ENCODE measurements around the gene ZNF687. TPM values are rescaled to one million over a fixed set of nuclear protein-coding genes. Genes with fewer than 3 reads are reported as not detected.

Gene ZNF687
- total and polyA plus RNA-seq, 12 donors = 7.5 to 38.3 (median 30.8) TPM

DNA sequence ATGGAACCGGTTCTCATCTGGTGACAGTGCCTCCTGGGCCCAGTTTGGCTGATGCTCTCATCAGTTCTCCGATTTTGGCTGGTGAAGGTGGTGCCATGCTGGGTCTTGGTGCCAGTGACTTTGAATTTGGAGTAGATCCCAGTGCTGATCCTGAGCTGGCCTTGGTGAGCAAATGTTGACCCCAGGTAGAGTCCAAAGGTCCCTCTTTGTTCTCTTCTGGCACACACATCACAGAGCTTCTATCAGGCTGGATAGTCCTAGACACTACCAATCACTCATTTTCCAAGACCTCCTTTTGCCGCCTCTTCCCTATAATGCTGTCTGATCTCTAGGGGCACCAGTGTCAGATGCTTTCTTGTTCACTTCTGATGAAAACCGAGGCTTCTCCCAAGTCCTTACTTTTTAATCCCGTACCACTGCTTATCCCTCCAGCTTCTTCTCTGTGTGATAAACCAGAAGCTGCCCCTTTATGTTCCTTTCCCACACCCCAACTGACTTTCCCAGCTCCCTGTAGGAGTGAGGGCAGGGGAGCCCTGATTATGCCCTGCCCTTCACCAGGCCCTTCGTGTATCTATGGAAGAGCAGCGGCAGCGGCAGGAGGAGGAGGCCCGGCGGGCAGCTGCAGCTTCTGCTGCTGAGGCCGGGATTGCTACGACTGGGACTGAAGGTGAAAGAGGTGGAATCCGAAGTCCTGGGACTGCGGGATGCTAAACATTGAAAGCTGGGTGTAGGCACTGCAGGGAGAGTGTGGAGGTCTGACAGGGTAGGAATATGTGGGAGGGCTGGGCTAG, 16.5 kb upstream of the ZNF687 start:
- peaks cover 0 to 70% of the 10 kb centered on the region in 2 donors for H3K36me3 ChIP-seq (replicated peaks in 1 of 2)

DNA sequence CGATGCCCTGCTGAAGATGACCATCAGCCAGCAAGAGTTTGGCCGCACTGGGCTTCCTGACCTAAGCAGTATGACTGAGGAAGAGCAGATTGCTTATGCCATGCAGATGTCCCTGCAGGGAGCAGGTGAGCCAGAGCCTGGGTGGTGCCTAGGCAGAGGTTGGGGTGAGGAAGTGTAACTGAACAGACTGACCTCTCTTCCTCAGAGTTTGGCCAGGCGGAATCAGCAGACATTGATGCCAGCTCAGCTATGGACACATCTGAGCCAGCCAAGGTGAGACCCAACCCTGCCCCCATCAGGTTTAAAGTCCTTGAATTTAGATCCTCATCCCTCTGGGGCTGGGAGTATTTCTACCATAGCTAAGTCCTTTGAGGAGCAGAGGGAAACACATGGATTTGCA, 15.8 kb upstream of the ZNF687 start:
- H3K4me3 ChIP-seq = no peak overlapping the region
- H3K27me3 ChIP-seq = no peaks in the 10 kb centered on the region
- H3K27ac ChIP-seq = no peak overlapping the region
- DNase-seq = no peak
- intact Hi-C loops (cut with DNase I) = no loop called here
- H3K9me3 ChIP-seq (replicated peaks in 1 of 3) = no peaks in the 10 kb centered on the region
- H3K36me3 ChIP-seq (replicated peaks in 1 of 2) = peaks cover 0 to 70% of the 10 kb centered on the region in 2 donors
- H3K4me1 ChIP-seq (replicated peaks in 1 of 2) = peaks cover 0 to 5% of the 10 kb centered on the region in 2 donors
- no peak for TF ChIP-seq POLR2A (IDR thresholded peaks at IDR 0.05)
- TF ChIP-seq, protein P1, sequence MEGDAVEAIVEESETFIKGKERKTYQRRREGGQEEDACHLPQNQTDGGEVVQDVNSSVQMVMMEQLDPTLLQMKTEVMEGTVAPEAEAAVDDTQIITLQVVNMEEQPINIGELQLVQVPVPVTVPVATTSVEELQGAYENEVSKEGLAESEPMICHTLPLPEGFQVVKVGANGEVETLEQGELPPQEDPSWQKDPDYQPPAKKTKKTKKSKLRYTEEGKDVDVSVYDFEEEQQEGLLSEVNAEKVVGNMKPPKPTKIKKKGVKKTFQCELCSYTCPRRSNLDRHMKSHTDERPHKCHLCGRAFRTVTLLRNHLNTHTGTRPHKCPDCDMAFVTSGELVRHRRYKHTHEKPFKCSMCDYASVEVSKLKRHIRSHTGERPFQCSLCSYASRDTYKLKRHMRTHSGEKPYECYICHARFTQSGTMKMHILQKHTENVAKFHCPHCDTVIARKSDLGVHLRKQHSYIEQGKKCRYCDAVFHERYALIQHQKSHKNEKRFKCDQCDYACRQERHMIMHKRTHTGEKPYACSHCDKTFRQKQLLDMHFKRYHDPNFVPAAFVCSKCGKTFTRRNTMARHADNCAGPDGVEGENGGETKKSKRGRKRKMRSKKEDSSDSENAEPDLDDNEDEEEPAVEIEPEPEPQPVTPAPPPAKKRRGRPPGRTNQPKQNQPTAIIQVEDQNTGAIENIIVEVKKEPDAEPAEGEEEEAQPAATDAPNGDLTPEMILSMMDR (IDR thresholded peaks at IDR 0.05) = no peak
- 71 to 93% (median 86%) methylated on average over 2 to 3 of the region's 3 CpGs for WGBS, 4 donors

More for the DNA sequence above, 16.5 kb upstream of the ZNF687 start:
- Histone ChIP-seq H3K27ac (no peak overlapping the region), H3K27me3 (no peaks in the 10 kb centered on the region), H3K4me1 (replicated peaks in 1 of 2) (peaks cover 0 to 3% of the 10 kb centered on the region in 2 donors), H3K9me3 (replicated peaks in 1 of 3) (no peaks in the 10 kb centered on the region), H3K4me3 (no peak overlapping the region)
- WGBS, 4 donors = 85 to 90% (median 86%) methylated on average over 13 to 14 of the region's 14 CpGs
- TF ChIP-seq, protein P1 (IDR thresholded peaks at IDR 0.05) = no peak
- TF ChIP-seq POLR2A (IDR thresholded peaks at IDR 0.05) = no peak
- DNase-seq = no peak
- intact Hi-C loops (cut with DNase I) = no loop called here

DNA sequence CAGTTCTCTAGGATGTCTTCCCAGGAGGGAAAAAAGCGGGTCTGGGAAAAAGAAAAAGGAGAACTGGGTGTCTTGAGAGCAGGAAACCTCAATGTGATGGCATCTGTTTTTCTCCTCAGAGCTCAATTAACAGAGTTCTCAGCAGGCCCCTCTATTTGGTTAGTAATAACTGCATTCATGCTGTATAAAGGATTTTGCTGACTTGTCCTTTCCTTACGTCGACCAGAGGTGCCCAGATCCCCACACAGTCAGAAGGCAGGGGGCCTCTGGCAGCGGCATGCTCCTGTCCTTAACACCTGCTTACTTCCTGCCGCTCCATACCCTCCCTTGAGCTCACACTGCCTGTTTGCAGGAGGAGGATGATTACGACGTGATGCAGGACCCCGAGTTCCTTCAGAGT, 15.3 kb upstream of the ZNF687 start:
- H3K4me3 ChIP-seq = no peak overlapping the region
- peaks cover 0 to 70% of the 10 kb centered on the region in 2 donors for H3K36me3 ChIP-seq (replicated peaks in 1 of 2)
- DNase-seq = no peak
- H3K9me3 ChIP-seq (replicated peaks in 1 of 3) = no peaks in the 10 kb centered on the region
- H3K27ac ChIP-seq = no peak overlapping the region
- no peak for TF ChIP-seq POLR2A (IDR thresholded peaks at IDR 0.05)
- TF ChIP-seq, protein P1 (IDR thresholded peaks at IDR 0.05) = no peak
- H3K4me1 ChIP-seq (replicated peaks in 1 of 2) = peaks cover under 1 to 10% of the 10 kb centered on the region in 2 donors
- WGBS, 4 donors = 71 to 82% (median 78%) methylated on average over 8 of the region's 8 CpGs
- intact Hi-C loops (cut with DNase I) = no loop called here
- no peaks in the 10 kb centered on the region for H3K27me3 ChIP-seq

DNA sequence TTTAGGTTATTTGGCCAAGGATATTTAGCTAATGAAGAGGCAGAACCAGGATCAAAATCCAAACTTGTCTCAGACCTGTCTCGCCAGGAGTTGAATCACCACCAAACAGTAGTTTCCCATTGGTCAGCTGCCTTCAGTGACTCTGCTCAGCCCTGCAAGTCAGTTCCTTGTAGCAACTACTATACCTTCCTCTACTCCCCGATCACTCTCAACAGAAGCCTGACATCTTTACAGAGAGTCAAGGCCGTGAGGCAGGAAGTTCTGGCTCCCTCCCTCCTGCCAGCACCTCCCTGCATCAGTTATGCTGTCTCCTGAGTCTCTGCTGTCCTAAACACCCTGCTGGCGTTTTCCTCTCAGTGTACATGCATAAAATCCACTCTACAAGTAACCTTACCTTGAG, 14.3 kb upstream of the ZNF687 start:
- WGBS, 4 donors = 38 to 56% (median 46%) methylated on average over 4 of the region's 4 CpGs
- peak overlapping the region in 4 of 5 donors; percentile 1 to 37 (median 5) for H3K27ac ChIP-seq
- peaks cover 0 to 61% of the 10 kb centered on the region in 2 donors for H3K36me3 ChIP-seq (replicated peaks in 1 of 2)
- no peaks in the 10 kb centered on the region for H3K9me3 ChIP-seq (replicated peaks in 1 of 3)
- DNase-seq = peak in 5 of 7 donors; percentile 41 to 69 (median 66)
- no peak overlapping the region for H3K4me3 ChIP-seq
- H3K27me3 ChIP-seq = no peaks in the 10 kb centered on the region
- peaks cover 2 to 12% of the 10 kb centered on the region in 2 donors for H3K4me1 ChIP-seq (replicated peaks in 1 of 2)
- TF ChIP-seq, protein P1 (IDR thresholded peaks at IDR 0.05) = no peak
- TF ChIP-seq POLR2A (IDR thresholded peaks at IDR 0.05) = peak in 1 of 2 donors; percentile 14
- intact Hi-C loops (cut with DNase I) = no loop called here
